HEK293 (cell line): ENCODE data around the gene GARRE1.
A peak's percentile ranks its signal among the peaks of the same experiment; 100 is the strongest.

ENCODE experiments used
- BCL6B ChIP-seq: fragments of 450-650 bp; formaldehyde crosslinking; IDR thresholded peaks from 2 replicates; pipeline ENCODE4 v1.5.1; 2017; ENCODE audit warnings: missing biosample characterization, missing genetic modification characterization
- ELK4 ChIP-seq: IDR thresholded peaks from 2 replicates; pipeline ENCODE4 v1.6.1; 2011; ENCODE audit warnings: mild to moderate bottlenecking, low read depth, low read length, borderline replicate concordance
- KLF7 ChIP-seq: fragments of 450-650 bp; formaldehyde crosslinking; IDR thresholded peaks from 2 replicates; pipeline ENCODE4 v1.5.1; 2016; ENCODE audit warnings: missing biosample characterization, missing genetic modification characterization, borderline replicate concordance
- MYNN ChIP-seq: fragments of 450-650 bp; formaldehyde crosslinking; IDR thresholded peaks from 2 replicates; pipeline ENCODE4 v1.5.1; 2016; ENCODE audit warnings: missing biosample characterization, missing genetic modification characterization, borderline replicate concordance
- REPIN1 ChIP-seq: fragments of 450-650 bp; formaldehyde crosslinking; IDR thresholded peaks from 2 replicates; pipeline ENCODE4 v1.5.1; 2017; ENCODE audit warnings: missing biosample characterization, missing genetic modification characterization, low read depth
- ZBTB20 ChIP-seq: fragments of 450-650 bp; formaldehyde crosslinking; IDR thresholded peaks from 2 replicates; pipeline ENCODE4 v1.5.1; 2016; ENCODE audit warnings: missing biosample characterization, missing genetic modification characterization
- ZBTB26 ChIP-seq: fragments of 450-650 bp; formaldehyde crosslinking; optimal IDR thresholded peaks from 2 replicates; pipeline ENCODE3; 2016; ENCODE audit warnings: missing biosample characterization, mild to moderate bottlenecking, missing genetic modification characterization
- ZBTB7A ChIP-seq: fragments of 450-650 bp; formaldehyde crosslinking; IDR thresholded peaks from 2 replicates; pipeline ENCODE4 v1.5.1; 2016; ENCODE audit warnings: low read depth, missing biosample characterization, missing genetic modification characterization
- ZFP3 ChIP-seq: fragments of 450-650 bp; formaldehyde crosslinking; IDR thresholded peaks from 2 replicates; pipeline ENCODE4 v1.5.1; 2016; ENCODE audit warnings: low read depth, missing biosample characterization, missing genetic modification characterization
- ZFP41 ChIP-seq: fragments of 450-650 bp; formaldehyde crosslinking; IDR thresholded peaks from 2 replicates; pipeline ENCODE4 v1.5.1; 2016; ENCODE audit warnings: missing biosample characterization, missing genetic modification characterization, borderline replicate concordance
- ZIC2 ChIP-seq: fragments of 450-650 bp; formaldehyde crosslinking; IDR thresholded peaks from 2 replicates; pipeline ENCODE4 v1.5.1; 2016; ENCODE audit warnings: missing biosample characterization, missing genetic modification characterization
- ZNF114 ChIP-seq: fragments of 450-650 bp; formaldehyde crosslinking; IDR thresholded peaks from 2 replicates; pipeline ENCODE4 v1.5.0; 2017; ENCODE audit warnings: missing biosample characterization, missing genetic modification characterization
- ZNF146 ChIP-seq: fragments of 450-650 bp; formaldehyde crosslinking; IDR thresholded peaks from 2 replicates; pipeline ENCODE4 v1.5.1; 2016; ENCODE audit warnings: missing biosample characterization, missing genetic modification characterization
- ZNF19 ChIP-seq: fragments of 450-650 bp; formaldehyde crosslinking; IDR thresholded peaks from 2 replicates; pipeline ENCODE4; 2016; ENCODE audit warnings: missing biosample characterization, missing genetic modification characterization, low read depth
- ZNF292 ChIP-seq: fragments of 450-650 bp; formaldehyde crosslinking; IDR thresholded peaks from 2 replicates; pipeline ENCODE4 v1.5.1; 2016; ENCODE audit warnings: low read depth, missing biosample characterization, missing genetic modification characterization, borderline replicate concordance
- ZNF302 ChIP-seq: fragments of 450-650 bp; formaldehyde crosslinking; IDR thresholded peaks from 2 replicates; pipeline ENCODE4 v1.5.1; 2016; ENCODE audit warnings: missing biosample characterization, missing genetic modification characterization, low read depth
- ZNF335 ChIP-seq: fragments of 450-650 bp; formaldehyde crosslinking; conservative IDR thresholded peaks from 2 replicates; pipeline ENCODE4 v1.5.1; 2016; ENCODE audit warnings: missing biosample characterization, missing genetic modification characterization
- ZNF341 ChIP-seq: fragments of 450-650 bp; formaldehyde crosslinking; IDR thresholded peaks from 2 replicates; pipeline ENCODE4; 2016; ENCODE audit warnings: low read depth, missing biosample characterization, missing genetic modification characterization
- ZNF354C ChIP-seq: fragments of 450-650 bp; formaldehyde crosslinking; IDR thresholded peaks from 2 replicates; pipeline ENCODE4 v1.5.1; 2016; ENCODE audit warnings: missing biosample characterization, missing genetic modification characterization, low read depth, borderline replicate concordance
- ZNF362 ChIP-seq: fragments of 450-650 bp; formaldehyde crosslinking; IDR thresholded peaks from 2 replicates; pipeline ENCODE4 v1.5.1; 2016; ENCODE audit warnings: missing biosample characterization, missing genetic modification characterization
- ZNF473 ChIP-seq: fragments of 450-650 bp; formaldehyde crosslinking; IDR thresholded peaks from 2 replicates; pipeline ENCODE4 v1.5.1; 2017; ENCODE audit warnings: missing biosample characterization, missing genetic modification characterization
- ZNF529 ChIP-seq: fragments of 450-650 bp; formaldehyde crosslinking; IDR thresholded peaks from 2 replicates; pipeline ENCODE4 v1.5.1; 2017; ENCODE audit warnings: missing genetic modification characterization, missing biosample characterization; ENCODE audit not compliant: insufficient replicate concordance
- ZNF558 ChIP-seq: fragments of 450-650 bp; formaldehyde crosslinking; IDR thresholded peaks from 2 replicates; pipeline ENCODE4 v1.5.1; 2016; ENCODE audit warnings: missing biosample characterization, missing genetic modification characterization
- ZNF623 ChIP-seq: fragments of 450-650 bp; formaldehyde crosslinking; IDR thresholded peaks from 2 replicates; pipeline ENCODE4 v1.5.1; 2016; ENCODE audit warnings: missing biosample characterization, missing genetic modification characterization
- ZNF629 ChIP-seq: fragments of 450-650 bp; formaldehyde crosslinking; IDR thresholded peaks from 2 replicates; pipeline ENCODE4 v1.5.1; 2017; ENCODE audit warnings: missing biosample characterization, missing genetic modification characterization
- ZNF639 ChIP-seq: fragments of 450-650 bp; formaldehyde crosslinking; IDR thresholded peaks from 2 replicates; pipeline ENCODE4 v1.5.1; 2016; ENCODE audit warnings: missing biosample characterization, missing genetic modification characterization
- ZNF707 ChIP-seq: fragments of 450-650 bp; formaldehyde crosslinking; IDR thresholded peaks from 2 replicates; pipeline ENCODE4 v1.5.1; 2016; ENCODE audit warnings: missing biosample characterization, missing genetic modification characterization
- ZNF830 ChIP-seq: fragments of 450-650 bp; IDR thresholded peaks from 2 replicates; pipeline ENCODE4 v1.5.0; 2018; ENCODE audit warnings: missing biosample characterization, missing genetic modification characterization, low read depth, mild to moderate bottlenecking, moderate library complexity
- TF ChIP-seq, protein P1 (sequence below): fragments of 450-650 bp; formaldehyde crosslinking; IDR thresholded peaks from 2 replicates; pipeline ENCODE4 v1.5.1; 2016; ENCODE audit warnings: missing biosample characterization, missing genetic modification characterization
- TF ChIP-seq, protein P2 (sequence below): fragments of 450-650 bp; formaldehyde crosslinking; IDR thresholded peaks from 2 replicates; pipeline ENCODE4 v1.5.1; 2016; ENCODE audit warnings: missing biosample characterization, missing genetic modification characterization

The GARRE1 gene

GRCh38 chr19:34217952-34218817 lies 36.2 kb upstream of the GARRE1 start (continued):
- TF ChIP-seq MYNN (tag by site-specific recombination): peak; percentile 31; the same call in 1 of the 2 replicates
- no peak; the same call in 1 of the 2 replicates for TF ChIP-seq ZNF146 (tag by site-specific recombination)
- no peak for TF ChIP-seq ZBTB7A (tag by site-specific recombination)
- peak; percentile 89 for TF ChIP-seq ZNF558
- no peak for TF ChIP-seq ZNF473
- TF ChIP-seq ZNF302 (tag by site-specific recombination): 0 out of 2 replicates have a peak, but pooled peaks have one; percentile 32
- no peak for TF ChIP-seq ZNF830 (tag by site-specific recombination)
- TF ChIP-seq ZIC2 (tag by site-specific recombination): peak; percentile 78
- 0 out of 2 replicates have a peak, but pooled peaks have one; percentile 76 for TF ChIP-seq REPIN1
- TF ChIP-seq ZNF529: no peak
- peak; percentile 97 for TF ChIP-seq ZNF629 (tag by site-specific recombination)
- no peak for TF ChIP-seq ZNF354C (tag by site-specific recombination)
- TF ChIP-seq ZNF335 (tag by site-specific recombination): peak; percentile 76
- TF ChIP-seq ZNF292 (tag by site-specific recombination): no peak
- peak; percentile 43 for TF ChIP-seq ZNF623
- no peak for TF ChIP-seq ZNF707 (tag by site-specific recombination)
- TF ChIP-seq ZBTB20 (tag by site-specific recombination): peak; percentile 74
- TF ChIP-seq, protein P1, sequence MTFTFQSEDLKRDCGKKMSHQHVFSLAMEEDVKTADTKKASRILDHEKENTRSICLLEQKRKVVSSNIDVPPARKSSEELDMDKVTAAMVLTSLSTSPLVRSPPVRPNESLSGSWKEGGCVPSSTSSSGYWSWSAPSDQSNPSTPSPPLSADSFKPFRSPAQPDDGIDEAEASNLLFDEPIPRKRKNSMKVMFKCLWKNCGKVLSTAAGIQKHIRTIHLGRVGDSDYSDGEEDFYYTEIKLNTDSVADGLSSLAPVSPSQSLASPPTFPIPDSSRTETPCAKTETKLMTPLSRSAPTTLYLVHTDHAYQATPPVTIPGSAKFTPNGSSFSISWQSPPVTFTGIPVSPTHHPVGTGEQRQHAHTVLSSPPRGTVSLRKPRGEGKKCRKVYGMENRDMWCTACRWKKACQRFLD (tag by site-specific recombination): no peak
- no peak for TF ChIP-seq ZFP41 (tag by site-specific recombination)
- peak; percentile 96 for TF ChIP-seq ZNF639
- TF ChIP-seq ZBTB26: peak; percentile 27
- TF ChIP-seq ZFP3 (tag by site-specific recombination): no peak; the same call in 1 of the 2 replicates
- no peak for TF ChIP-seq ELK4
- no peak for TF ChIP-seq ZNF114 (tag by site-specific recombination)
- peak; percentile 80 for TF ChIP-seq ZNF19
- no peak for TF ChIP-seq BCL6B (tag by site-specific recombination)
- peak; percentile 95; the same call in 1 of the 2 replicates for TF ChIP-seq KLF7 (tag by site-specific recombination)
- TF ChIP-seq, protein P2, sequence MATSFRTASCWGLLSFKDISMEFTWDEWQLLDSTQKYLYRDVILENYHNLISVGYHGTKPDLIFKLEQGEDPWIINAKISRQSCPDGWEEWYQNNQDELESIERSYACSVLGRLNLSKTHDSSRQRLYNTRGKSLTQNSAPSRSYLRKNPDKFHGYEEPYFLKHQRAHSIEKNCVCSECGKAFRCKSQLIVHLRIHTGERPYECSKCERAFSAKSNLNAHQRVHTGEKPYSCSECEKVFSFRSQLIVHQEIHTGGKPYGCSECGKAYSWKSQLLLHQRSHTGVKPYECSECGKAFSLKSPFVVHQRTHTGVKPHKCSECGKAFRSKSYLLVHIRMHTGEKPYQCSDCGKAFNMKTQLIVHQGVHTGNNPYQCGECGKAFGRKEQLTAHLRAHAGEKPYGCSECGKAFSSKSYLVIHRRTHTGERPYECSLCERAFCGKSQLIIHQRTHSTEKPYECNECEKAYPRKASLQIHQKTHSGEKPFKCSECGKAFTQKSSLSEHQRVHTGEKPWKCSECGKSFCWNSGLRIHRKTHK: no peak
- TF ChIP-seq ZNF341 (tag by site-specific recombination): peak; percentile 52; the same call in 1 of the 2 replicates
- TF ChIP-seq ZNF362: peak; percentile 99
